Nephron (organoid): ENCODE results near the gene SLC25A12.
"Not testable (repeated sequence)": the region's sequence is repeated elsewhere in the genome, so short reads cannot be mapped to it uniquely, and the experiment has no call there.

Experiments used
- H3K27ac Mint-ChIP-seq, 3 experiments: 2 replicates each; pipeline ENCODE4 v1.8.0; 2020; ENCODE audit warnings: mixed read lengths in 3 of 3, mild to moderate bottlenecking in 2 of 3, moderate library complexity in 1 of 3
- H3K27me3 Mint-ChIP-seq: 2 replicates; pipeline ENCODE4 v1.8.0; 2021; ENCODE audit warnings: low read depth, mild to moderate bottlenecking, moderate library complexity, mixed read lengths
- H3K36me3 Mint-ChIP-seq: 2 replicates; pipeline ENCODE4 v1.8.0; 2020; ENCODE audit warnings: low read depth, mixed read lengths
- H3K4me1 Mint-ChIP-seq: 2 replicates; pipeline ENCODE4 v1.8.0; 2020; ENCODE audit warnings: mixed read lengths
- H3K4me3 Mint-ChIP-seq, 3 experiments: 2 replicates each; pipeline ENCODE4 v1.8.0; 2020; ENCODE audit warnings: mild to moderate bottlenecking in 3 of 3, mixed read lengths in 3 of 3, moderate library complexity in 2 of 3
- H3K9me3 Mint-ChIP-seq: 2 replicates; pipeline ENCODE4 v1.8.0; 2020; ENCODE audit warnings: mixed read lengths
- TF ChIP-seq, protein P1 (sequence below), 3 experiments: fragments of 200-600 bp; sonication (generic); IDR thresholded peaks; one replicate each; pipeline ENCODE4 v1.5.0; 2021; ENCODE audit warnings: antibody characterized with exemption in 3 of 3; ENCODE audit not compliant: unreplicated experiment in 3 of 3

SLC25A12 gene

DNA sequence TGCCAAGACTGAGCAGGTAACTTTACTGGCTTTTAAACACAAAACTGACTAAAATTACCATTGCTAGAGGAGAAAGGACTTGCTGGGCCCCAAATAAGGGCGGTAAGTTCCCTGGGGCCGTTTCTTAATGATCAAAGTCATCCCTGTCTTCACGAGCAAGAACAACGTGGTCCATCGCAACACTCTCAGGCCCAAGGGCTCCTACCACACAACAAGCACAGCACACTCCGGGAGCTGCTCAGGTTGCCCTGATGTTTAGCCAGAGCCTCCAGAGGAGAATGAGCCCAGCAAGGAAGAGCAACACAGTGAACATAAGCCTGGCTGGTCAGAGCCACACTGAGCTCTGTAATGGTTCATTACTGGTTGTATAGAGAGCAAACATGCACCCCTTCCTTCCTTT, 104.1 kb downstream of the SLC25A12 start:
- Mint-ChIP-seq H3K27me3 (no peaks in the 10 kb centered on the region), H3K4me3 (no peak overlapping the region)

DNA sequence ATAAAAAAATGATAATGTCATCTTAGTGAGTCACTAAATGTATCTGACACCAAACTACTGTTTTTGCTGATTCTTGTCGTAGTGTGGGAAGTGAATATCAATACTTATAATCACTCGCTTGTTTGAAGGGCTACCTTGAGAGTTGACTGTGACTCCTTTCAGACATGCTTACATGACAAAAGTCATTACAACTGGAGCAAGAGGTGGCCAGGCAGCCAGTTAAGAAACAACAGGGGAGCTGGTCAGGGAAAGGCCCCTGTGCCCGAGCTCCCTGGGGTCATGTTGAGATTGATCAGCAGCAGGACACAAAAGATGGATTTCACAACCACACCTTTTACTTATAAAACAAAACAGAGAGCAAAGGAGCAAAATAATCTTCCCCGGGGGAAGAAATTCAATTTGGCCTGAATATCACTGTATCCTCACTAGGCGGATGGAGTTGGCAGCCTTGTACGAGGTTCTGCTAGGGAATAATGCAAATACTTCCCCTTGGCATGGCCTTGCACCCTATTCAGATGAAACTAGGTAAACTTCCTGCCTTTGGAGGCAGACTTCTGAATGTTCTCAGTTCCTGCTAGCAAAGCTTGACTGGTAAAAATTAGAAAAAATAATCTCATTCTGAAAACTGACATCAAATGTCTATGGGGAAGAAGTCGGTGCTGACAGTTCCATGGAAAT, 105.6 kb downstream of the SLC25A12 start:
- TF ChIP-seq, protein P1, sequence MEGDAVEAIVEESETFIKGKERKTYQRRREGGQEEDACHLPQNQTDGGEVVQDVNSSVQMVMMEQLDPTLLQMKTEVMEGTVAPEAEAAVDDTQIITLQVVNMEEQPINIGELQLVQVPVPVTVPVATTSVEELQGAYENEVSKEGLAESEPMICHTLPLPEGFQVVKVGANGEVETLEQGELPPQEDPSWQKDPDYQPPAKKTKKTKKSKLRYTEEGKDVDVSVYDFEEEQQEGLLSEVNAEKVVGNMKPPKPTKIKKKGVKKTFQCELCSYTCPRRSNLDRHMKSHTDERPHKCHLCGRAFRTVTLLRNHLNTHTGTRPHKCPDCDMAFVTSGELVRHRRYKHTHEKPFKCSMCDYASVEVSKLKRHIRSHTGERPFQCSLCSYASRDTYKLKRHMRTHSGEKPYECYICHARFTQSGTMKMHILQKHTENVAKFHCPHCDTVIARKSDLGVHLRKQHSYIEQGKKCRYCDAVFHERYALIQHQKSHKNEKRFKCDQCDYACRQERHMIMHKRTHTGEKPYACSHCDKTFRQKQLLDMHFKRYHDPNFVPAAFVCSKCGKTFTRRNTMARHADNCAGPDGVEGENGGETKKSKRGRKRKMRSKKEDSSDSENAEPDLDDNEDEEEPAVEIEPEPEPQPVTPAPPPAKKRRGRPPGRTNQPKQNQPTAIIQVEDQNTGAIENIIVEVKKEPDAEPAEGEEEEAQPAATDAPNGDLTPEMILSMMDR (IDR thresholded peaks at IDR 0.05; ENCODE audit: unreplicated experiment in 3 of 3), result no peak
- peaks cover 67% of the 10 kb centered on the region for H3K36me3 Mint-ChIP-seq
- no peak overlapping the region for H3K27ac Mint-ChIP-seq
- H3K27me3 Mint-ChIP-seq, result no peaks in the 10 kb centered on the region
- no peaks in the 10 kb centered on the region for H3K9me3 Mint-ChIP-seq
- no peak overlapping the region for H3K4me3 Mint-ChIP-seq
- H3K4me1 Mint-ChIP-seq, result no peaks in the 10 kb centered on the region

More for the DNA sequence above, 104.1 kb downstream of the SLC25A12 start:
- Mint-ChIP-seq H3K27ac (no peak overlapping the region), H3K36me3 (peaks cover 59% of the 10 kb centered on the region), H3K9me3 (no peaks in the 10 kb centered on the region), H3K4me1 (no peaks in the 10 kb centered on the region)
- TF ChIP-seq, protein P1 (IDR thresholded peaks at IDR 0.05; ENCODE audit: unreplicated experiment in 3 of 3), result no peak

DNA sequence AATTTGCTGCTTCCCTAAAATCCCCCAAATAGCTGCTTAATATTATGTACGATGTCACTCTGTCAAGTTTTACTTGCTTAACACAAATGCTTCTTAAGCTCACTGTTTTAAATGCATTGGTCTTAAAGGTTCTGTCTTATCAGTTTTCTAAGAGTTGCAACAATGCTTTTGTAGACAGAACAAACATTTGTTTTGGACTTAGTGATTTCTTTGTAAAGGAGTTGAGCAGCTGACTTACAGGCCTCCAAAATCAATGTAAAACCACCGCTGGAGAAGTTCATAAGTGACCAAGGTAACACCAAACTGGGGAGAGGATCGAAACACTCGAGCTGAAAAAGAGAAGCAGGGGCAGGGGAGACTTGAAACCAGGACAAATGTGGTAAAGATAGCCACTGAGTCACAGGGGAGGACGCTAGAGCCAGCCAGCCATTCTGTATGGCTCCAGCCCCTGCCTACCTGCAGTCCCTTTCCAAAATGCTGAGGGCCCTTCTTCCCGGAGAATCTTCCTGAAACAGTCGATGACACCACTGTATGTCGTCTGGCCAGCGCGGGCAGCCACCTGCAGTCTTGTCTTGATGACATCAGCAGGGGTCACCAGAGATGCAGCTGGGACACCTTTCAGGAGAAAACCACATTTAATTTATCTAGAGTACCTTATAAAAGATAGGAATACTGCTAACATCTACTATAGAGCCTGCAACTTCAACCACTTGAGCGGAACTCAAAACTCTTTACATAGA, 106.5 kb downstream of the SLC25A12 start:
- TF ChIP-seq, protein P1 (IDR thresholded peaks at IDR 0.05; ENCODE audit: unreplicated experiment in 3 of 3), result no peak
- no peaks in the 10 kb centered on the region for H3K4me1 Mint-ChIP-seq
- H3K27me3 Mint-ChIP-seq, result no peaks in the 10 kb centered on the region
- no peaks in the 10 kb centered on the region for H3K9me3 Mint-ChIP-seq
- H3K27ac Mint-ChIP-seq, result no peak overlapping the region
- H3K36me3 Mint-ChIP-seq, result peaks cover 70% of the 10 kb centered on the region
- H3K4me3 Mint-ChIP-seq, result no peak overlapping the region

DNA sequence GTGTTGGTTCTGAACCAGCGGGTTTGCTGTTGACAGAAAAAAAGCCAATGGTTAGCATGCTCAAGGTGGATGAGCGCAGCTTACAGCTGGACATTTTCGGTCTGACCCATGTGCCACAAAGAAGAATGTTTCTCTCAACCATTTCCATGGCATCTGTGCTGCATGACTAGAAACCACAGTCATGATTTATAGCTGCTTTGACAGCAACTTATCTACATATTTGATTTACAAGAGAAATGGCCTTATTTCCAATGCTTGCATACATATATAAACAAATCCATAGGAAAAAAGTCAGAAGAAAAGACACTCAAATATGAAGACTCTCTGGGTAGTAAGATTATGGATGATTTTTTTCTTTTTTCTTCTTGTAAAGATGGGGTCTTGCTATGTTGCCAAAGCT, 108.6 kb downstream of the SLC25A12 start:
- no peak overlapping the region for H3K4me3 Mint-ChIP-seq

DNA sequence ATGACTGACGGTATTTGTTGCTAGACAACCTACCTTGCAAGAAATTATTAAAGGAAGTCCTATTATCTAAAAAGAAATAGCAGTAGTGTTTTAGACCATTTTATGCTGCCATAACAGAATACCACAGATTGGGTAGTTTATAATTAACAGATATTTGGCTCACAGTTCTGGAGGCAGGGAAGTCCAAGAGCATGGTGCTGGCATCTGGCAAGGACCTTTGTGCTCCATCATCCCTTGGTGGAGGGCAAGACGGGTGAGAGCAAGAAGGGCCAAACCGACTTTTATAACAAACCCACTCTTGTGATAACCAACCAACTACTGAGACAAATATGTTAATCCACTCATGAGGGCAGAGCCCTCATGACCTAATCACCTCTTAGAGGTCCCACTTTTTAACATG, 115.5 kb downstream of the SLC25A12 start:
- peaks cover 58% of the 10 kb centered on the region for H3K36me3 Mint-ChIP-seq
- no peaks in the 10 kb centered on the region for H3K27me3 Mint-ChIP-seq
- H3K4me1 Mint-ChIP-seq, result no peaks in the 10 kb centered on the region
- H3K9me3 Mint-ChIP-seq, result peaks cover 24% of the 10 kb centered on the region
- no peak overlapping the region for H3K27ac Mint-ChIP-seq
- no peak overlapping the region for H3K4me3 Mint-ChIP-seq
- TF ChIP-seq, protein P1 (IDR thresholded peaks at IDR 0.05; ENCODE audit: unreplicated experiment in 3 of 3), result no peak

More for the DNA sequence above, 108.6 kb downstream of the SLC25A12 start:
- H3K36me3 Mint-ChIP-seq, result peaks cover 67% of the 10 kb centered on the region
- no peaks in the 10 kb centered on the region for H3K9me3 Mint-ChIP-seq
- no peaks in the 10 kb centered on the region for H3K4me1 Mint-ChIP-seq
- TF ChIP-seq, protein P1 (IDR thresholded peaks at IDR 0.05; ENCODE audit: unreplicated experiment in 3 of 3), result no peak
- H3K27ac Mint-ChIP-seq, result no peak overlapping the region
- no peaks in the 10 kb centered on the region for H3K27me3 Mint-ChIP-seq

DNA sequence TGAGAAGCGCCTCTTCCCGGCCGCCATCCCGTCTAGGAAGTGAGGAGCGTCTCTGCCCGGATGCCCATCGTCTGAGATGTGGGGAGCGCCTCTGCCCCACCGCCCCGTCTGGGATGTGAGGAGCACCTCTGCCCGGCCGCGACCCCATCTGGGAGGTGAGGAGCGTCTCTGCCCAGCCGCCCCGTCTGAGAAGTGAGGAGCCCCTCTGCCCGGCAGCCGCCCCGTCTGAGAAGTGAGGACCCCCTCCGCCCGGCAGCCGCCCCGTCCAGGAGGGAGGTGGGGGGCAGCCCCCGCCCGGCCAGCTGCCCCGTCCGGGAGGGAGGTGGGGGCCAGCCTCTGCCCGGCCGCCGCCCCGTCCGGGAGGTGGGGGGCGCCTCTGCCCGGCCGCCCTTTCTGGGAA, 119.5 kb downstream of the SLC25A12 start:
- H3K4me1 Mint-ChIP-seq, H3K27ac Mint-ChIP-seq, H3K4me3 Mint-ChIP-seq, H3K27me3 Mint-ChIP-seq: not testable (repeated sequence)
- Mint-ChIP-seq H3K9me3 (peaks cover 53% of the 10 kb centered on the region), H3K36me3 (peaks cover 62% of the 10 kb centered on the region)
